IPS-11a (cell line): ENCODE results near the gene B3GALT4.
A peak's percentile ranks its signal among the peaks of the same experiment; 100 is the strongest.
"Not testable (repeated sequence)": the region's sequence is repeated elsewhere in the genome, so short reads cannot be mapped to it uniquely, and the experiment has no call there.

Experiments
- H3K4me3 ChIP-seq: one replicate; pipeline ENCODE4 v1.5.1; 2013; ENCODE audit warnings: low read depth, low read length, control low read depth

B3GALT4 gene

DNA sequence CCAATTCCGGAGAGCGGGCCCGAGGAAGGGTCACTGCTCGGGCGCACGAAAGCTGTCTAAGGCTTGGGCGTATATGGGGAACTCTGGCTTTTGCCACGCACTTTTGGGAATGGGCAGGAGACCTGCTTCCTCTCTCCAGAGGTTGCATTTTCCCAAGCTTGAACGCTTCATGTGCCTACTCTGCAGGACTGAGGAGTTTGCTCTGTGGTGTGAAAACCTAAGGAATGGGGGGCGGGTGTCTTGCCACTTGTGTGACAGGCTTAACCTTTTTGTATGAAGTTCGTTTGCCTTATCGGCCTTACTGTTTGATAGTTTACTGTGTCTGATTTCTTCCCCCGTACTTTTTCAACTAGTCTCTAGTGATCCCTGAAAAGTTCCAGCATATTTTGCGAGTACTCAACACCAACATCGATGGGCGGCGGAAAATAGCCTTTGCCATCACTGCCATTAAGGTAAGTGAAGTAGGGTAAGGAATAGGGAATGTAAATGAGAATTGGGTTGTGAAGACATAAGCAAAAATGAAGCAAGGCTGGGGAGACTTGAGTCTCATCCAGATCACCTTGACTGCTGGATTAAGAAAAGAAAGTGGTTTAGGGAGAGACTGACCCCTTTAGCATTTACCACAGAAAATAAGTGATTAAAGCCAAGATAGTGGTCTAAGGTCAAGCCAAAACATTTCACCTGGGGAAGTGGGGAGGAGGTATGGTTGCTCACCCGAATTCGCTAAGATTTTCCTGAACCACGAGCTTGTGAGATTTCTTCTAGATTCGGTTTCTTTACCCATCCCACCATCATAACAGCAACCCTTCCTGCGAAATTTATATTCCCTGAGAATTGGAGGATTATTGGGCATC lies 4.4 kb upstream of the B3GALT4 start:
- peak overlapping the region; percentile 86 for H3K4me3 ChIP-seq

DNA sequence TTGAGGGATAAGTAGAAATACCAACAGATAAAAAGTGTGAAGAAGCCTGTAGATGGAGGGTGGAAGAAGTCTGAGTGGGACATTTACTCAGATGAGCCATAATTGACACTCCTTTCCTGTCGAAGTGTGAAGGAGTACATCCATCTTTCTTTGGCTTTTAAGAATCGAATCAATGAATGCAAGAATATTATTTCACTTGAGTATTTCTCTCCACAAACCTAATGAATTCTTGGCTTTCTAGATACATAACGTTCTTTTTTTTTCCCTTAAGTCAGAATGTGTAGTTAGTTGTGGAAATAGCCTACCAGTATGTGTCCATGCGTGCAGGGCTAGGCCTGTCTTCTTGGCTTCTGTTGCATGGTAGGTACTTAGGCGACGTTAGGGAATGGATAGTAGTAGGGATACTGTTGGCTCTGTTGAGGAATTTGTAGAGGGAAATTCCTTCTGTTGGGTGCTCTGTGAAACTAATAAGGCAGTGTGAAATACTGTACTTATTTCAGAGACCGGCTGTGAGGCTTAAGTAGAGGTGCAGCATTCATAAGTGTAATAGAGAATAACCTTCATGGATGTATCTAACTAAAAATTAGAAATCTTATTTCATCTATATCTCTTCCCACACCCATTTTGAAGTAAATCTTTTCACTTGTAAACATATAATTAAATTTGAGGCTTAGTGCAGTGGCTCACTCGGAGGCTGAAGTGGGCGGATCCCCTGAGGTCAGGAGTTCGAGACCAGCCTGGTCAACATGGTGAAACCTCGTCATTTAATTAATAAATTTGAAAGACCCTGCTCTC lies 3.6 kb upstream of the B3GALT4 start:
- H3K4me3 ChIP-seq = peak overlapping the region; percentile 86

DNA sequence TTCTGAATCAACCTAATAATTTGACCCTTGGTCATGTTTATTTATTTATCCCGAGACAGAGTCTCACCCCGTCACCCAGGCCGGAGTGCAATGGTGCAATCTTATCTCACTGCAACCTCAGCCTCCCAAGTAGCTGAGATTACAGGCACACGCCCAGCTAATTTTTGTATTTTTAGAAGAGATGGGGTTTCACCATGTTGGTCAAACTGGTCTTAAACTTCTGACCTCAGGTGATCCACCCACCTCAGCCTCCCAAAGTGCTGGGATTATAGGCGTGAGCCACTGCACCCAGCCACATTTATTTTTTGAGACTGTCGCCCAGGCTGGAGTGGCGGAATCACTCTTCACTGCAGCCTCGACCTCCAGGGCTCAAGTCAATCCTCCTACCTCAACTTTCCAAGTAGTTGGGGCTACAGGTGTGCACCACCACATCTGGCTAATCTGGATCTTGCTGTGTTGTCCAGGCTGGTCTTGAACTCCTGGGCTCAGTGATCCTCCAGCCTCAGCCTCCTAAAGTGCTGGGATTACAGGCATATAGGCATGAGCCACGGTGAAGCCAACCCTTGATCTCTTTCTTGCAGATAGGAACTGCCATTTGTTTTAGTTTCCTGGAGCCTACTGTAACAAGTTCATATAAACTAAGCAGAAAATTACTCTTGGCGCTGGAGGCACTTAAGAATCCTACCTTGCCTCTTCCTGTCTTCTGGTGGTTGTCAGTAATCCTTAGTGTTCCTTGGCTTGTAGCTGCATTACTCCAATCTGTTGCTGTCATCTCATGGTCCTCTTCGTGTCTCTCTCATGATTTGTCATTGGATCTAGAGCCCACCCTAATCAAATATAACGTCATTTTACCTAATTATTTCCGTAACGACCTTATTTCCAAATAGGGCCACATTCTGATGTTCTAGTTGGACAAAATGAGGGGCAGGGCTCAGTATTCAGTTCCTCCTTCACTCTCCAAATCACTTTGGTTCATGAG lies 2.7 kb upstream of the B3GALT4 start:
- H3K4me3 ChIP-seq = peak overlapping the region; percentile 9

DNA sequence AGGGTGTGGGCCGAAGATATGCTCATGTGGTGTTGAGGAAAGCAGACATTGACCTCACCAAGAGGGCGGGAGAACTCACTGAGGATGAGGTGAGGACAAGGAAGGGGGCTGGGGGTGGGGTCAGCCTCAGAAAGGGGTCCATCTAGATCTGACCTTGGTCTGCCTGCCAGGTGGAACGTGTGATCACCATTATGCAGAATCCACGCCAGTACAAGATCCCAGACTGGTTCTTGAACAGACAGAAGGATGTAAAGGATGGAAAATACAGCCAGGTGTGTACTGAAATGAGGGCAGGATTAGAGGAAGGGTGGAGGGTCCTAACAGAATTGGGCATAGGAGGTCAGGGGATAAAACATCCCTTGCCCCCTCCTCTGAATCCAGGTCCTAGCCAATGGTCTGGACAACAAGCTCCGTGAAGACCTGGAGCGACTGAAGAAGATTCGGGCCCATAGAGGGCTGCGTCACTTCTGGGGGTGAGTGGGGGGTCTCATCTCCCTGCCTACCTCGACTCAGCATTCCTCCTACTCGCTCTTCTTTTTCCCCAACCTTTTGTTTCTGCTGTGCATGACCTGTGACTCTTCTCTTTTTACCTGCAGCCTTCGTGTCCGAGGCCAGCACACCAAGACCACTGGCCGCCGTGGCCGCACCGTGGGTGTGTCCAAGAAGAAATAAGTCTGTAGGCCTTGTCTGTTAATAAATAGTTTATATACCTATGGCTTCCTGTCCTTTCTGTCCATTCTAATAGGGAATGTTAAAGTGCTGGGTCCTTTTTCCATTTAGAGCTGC lies 935 bp upstream of the B3GALT4 start:
- not testable (repeated sequence) for H3K4me3 ChIP-seq

DNA sequence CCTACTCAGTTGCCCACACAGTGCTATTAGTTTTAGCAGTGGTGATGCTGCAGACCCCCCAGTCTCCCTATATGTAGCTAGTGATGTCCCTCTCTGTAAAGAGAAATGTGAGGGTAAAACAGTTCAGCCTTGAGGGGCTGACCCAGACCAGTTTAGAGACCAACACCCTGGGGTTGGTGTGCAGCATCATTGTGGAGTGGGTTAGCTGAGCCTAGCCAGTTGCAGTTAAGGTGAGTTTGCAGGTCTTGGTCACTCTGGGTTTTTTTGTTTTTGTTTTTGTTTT lies 401 bp upstream of the B3GALT4 start:
- peak overlapping the region; percentile 18 for H3K4me3 ChIP-seq

DNA sequence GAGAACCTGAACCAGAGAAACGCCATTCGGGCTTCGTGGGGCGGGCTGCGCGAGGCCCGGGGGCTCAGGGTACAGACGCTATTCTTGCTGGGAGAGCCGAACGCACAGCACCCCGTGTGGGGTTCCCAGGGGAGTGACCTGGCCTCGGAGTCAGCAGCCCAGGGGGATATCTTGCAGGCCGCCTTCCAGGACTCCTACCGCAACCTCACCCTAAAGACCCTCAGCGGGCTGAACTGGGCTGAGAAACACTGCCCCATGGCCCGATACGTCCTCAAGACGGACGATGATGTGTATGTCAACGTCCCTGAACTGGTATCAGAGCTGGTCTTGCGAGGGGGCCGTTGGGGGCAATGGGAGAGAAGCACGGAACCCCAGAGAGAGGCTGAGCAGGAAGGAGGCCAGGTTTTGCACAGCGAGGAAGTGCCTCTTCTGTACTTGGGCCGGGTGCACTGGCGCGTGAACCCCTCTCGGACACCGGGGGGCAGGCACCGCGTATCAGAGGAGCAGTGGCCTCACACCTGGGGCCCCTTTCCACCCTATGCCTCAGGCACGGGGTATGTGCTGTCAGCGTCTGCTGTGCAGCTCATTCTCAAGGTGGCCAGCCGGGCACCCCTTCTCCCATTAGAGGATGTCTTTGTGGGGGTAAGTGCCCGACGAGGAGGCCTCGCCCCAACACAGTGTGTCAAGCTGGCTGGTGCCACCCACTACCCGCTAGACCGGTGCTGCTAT lies 904 bp downstream of the B3GALT4 start:
- H3K4me3 ChIP-seq = peak overlapping the region; percentile 69

DNA sequence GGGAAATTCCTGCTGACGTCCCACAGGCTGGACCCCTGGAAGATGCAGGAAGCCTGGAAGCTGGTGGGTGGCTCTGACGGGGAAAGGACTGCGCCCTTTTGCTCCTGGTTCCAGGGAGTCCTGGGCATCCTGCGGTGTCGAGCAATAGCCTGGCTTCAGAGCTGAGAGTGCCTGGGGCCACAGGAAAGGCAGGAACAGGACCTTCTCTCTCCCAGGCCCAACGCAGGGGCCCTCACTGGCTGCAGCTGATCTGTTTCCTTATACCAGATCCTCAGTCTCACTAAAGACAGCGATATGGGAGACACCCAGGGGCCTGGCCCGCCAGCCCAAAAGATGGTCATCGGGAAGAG lies 1.4 kb downstream of the B3GALT4 start:
- no peak overlapping the region for H3K4me3 ChIP-seq

DNA sequence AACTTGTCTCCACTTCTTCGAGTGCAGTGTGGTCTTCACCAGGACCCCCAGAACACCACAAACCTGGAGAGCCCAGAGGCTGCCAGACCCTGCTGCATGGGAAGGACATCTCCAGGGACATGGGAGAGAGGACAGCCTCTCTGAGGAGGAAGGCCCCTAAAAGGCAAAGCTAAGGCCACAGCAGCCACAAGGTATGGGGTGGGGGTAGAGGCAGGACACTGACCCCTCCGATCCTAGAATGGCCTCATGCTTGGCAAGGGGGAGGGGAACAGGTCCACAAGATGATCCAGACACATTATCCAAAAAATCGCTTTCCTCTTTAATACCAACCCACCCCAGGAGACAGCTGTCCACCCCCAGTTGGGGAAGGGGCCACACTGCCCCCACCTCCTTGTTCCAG lies 1.9 kb downstream of the B3GALT4 start:
- H3K4me3 ChIP-seq = no peak overlapping the region

DNA sequence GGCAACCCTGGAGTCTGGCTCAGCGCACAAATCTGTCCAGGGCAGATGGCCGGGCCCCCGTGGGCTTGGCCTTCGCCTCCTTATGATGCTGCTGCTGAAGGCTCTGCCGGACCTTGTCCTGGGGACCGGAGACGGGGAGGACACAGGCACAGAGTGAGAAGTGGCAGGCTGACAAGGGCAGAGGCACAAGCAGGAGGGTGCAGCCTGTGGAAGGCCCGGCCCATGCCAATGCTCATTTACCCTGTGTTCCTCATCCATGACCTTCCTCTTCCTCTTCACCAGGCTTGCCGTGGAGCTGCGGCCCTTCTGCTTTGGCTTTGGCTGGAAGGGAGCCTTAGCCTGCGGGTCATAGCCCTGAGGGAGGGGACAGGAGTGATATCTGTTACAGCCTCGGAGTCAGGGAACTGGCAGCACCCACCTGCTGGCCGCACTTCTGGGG lies 2.4 kb downstream of the B3GALT4 start:
- H3K4me3 ChIP-seq = no peak overlapping the region

DNA sequence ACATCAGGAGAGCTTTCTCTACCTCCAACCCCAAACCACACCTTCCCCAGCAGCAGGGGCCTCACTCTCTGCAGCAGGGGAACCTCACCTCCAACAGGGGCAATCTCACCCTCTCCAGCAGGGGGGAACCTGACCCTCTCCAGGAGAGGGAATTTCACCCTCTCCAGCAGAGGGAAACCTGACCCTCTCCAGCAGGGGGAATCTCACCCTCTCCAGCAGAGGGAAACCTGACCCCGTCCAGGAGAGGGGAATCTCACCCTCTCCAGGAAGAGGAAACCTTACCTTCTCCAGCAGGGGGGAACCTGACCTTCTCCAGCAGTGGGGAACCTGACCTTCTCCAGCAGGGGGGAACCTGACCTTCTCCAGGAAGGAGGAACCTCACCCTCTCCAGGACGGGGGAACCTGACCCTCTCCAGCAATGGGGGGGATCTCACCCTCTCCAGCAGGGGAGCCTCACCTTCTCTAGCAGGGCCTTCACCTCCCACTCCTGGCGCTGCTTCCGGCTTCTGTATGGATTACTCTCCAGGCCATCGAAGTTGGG lies 3.1 kb downstream of the B3GALT4 start:
- no peak overlapping the region for H3K4me3 ChIP-seq

DNA sequence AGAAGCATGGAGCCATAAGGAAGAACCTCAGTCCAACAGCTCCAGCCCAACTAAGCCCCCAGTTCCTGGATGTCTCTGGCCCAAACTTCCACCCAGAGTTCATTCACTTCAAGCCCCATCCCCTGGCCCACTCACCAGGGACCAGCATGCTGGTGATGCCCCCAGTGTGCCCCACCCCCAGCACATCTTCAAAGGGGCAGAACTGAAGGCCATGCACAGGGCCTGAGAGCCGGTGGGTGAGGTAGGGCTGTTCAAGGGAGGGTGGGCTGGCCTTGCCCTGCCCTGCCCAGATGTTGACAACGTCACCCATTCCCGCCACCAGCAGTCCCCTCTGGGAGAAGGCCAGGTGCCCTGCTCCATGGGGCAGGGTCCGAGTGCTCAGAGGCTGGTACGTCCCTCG lies 3.6 kb downstream of the B3GALT4 start:
- no peak overlapping the region for H3K4me3 ChIP-seq

DNA sequence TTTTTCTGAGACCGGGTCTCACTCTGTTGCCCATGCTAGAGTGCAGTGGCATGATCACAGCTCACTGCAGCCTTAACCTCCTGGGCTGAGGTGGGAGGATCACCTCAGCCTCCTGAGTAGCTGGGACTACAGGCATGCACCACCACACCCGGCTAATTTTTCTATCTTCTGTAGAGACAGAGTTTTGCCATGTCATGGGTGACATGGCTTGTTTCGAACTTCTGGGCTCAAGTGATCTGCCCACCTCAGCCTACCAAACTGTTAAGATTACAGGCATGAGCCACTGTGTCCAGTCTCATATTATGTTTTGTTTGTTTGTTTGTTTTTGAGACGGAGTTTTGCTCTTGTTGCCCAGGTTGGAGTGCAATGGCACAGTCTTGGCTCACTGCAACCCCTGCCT lies 8.3 kb downstream of the B3GALT4 start:
- H3K4me3 ChIP-seq = not testable (repeated sequence)

DNA sequence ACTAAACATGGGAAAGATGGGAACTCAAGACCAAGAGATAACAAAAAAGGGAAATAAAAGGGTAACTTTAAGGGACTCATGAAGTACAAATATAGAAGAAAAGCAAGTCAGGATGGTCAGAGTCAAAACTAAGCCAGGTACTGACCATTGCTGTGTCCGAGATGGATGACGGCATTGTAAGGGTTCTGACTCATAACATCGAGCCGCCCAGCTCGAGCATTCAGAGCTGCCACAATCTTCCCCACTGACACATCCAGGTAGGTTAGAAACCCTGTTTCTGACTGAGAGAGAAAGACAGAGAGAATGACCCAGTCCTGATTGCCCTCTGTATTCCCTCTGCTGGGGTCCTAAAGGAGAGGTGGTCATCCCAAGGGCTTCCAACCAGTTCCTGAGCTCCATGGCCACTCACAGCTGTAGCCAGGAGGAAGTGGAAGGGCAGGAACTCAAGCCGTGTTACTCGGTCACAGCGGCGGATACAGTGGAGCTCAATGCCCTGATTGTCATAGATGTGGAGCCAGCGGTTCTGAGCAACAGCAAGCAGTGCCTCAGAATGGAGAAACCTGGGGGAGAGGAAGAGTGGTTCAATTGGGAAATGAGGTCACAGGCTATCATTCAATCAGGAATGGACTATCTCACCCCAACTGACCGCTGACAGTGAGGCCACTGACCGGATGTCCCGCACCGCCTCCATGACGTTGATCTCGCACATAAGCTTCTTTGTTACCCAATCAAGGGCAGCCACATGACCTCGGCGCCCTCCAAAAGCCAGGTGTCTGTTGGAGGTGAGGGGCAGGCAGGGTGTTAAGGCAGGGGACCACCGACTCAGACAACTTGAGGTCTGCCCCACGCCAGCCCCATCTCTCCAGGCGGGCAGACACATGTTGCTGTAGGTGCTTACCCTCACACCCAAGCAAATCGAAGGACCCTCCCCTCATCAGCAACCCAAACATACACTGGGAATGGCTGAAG lies 10.3 kb downstream of the B3GALT4 start:
- no peak overlapping the region for H3K4me3 ChIP-seq

DNA sequence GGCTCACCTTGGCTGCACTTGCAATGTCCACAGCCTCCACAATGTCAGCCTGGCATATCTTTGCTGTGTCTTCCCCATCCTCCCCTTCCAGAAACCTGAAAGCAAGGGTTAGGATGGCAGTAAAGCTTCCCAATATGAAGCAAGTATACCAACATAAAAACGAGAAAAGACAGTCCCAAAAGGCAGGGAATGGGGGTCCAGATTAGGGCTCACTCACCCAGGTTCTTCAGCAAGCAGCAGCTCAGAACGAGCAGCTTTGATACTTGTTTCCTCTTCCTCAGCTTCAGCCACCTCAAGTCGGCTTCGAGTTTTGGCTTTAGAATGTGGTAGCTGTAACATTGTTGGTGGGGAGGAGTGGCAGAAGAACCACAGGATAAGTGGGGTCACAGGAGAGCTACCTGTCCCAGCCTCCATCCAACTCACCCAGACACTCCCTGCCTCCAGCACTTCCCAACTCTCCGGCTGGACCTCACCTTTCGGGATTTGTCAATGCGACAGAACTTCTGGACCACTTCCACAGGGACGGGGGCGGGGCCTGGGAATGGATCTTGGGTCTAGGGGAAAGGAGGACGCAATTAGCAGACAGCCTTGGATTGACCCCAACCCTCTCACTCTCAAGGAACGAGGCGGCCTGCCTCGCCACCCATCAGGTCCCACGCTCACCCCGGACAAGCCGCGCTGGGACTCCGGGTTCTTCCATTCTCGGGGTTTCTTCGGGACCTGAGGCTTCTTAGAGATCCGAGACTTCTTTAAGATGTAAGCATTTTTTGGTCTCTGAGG lies 11.4 kb downstream of the B3GALT4 start:
- H3K4me3 ChIP-seq = peak overlapping the region; percentile 96

DNA sequence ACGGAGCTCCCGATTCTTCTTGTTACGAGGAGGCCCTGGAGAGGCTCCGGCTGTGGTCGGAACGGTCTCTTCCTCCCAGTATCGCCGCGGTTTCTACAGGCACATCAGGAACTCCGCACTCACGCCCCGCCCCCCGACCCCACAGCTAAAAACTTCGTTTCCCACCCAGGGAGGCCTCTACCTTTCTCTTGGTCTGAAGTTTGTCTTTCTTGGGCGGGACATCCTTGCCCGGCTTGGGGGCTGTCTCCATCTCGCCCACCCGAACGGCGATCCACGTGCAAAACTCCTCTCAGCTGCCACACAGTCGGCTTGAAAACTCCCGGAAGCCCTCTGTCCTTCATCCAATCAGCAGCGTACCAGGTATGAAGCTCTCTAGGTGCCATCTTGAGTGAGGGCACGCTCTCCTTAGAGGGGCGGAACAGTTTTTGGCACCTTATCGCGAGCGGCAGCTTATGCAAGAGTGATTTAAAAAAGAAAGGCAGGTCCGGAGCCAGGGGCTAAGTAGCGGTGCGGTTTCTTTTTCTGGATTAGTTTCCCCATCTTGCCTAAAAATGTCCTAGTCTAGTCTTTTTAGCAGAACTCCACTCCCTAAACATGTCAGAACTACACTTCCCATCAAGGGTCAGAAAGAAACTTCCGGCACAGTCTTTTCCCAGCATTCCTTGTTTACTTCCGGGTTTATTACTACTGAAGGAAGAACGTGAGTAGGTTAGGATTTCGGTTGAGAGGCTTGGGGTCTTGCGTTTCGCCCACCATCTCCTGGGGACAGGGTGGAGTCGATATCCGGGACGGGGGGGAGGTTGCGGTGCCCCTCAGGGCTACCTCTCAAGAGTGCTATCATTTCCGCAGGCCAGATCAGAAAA lies 12.2 kb downstream of the B3GALT4 start, which contains the start of the genes PFDN6 and WDR46:
Gene PFDN6, plus strand, starts transcription at position 681 of the 863 bp plus-strand sequence. CDS start 256 bp downstream, outside the sequence.
Gene WDR46, minus strand, starts transcription at position 319 of the 863 bp plus-strand sequence. Its CDS starts 69 bp downstream, at position 250.
- peak within 1 kb of the TSS; percentile 96 for H3K4me3 ChIP-seq

DNA sequence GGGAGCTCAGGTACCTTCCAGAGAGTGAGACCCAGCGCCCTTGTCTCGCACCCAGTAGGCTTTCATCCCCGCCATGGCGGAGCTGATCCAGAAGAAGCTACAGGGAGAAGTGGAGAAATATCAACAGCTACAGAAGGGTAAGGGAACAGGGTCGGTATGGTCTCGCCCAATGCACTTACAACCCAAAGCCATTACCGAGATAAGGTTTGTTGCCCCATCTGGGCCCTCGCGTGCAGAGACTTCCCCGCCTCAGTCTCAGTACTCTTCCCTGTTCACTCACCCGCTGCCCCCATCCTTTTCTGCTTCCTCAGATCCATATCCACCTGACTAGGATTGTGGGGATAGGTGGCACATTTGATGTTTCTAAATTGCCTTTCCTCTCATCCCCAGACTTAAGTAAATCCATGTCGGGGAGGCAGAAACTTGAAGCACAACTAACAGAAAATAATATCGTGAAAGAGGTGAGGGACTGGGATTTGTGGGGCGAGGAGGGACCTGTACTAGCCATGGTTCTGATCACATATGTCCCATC lies 12.9 kb downstream of the B3GALT4 start:
- peak overlapping the region; percentile 96 for H3K4me3 ChIP-seq
